ENCODE measurements around the gene IKZF2.

Gene IKZF2

DNA sequence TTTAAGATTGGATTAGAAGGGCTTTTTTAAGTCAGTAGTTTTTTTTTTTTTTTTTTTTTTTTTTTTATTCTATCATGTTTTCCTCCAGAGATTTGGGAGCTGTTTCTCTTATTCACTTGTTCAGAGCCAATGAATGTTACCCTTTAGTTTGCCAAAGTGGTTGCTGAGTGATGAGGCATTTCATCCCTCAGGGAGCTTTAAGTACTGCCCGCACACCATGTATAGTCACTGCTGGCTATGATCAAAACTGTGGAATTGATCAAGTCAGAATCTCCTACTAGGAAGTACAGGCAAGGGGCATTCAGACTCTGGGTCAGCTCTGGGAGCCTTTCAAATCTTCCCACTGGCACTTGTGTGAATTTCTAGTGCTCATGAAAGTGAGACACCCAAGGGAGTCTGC lies 201.6 kb downstream of the IKZF2 start:
- no peak overlapping the region for H3K4me3 ChIP-seq
- TF ChIP-seq, protein P1, sequence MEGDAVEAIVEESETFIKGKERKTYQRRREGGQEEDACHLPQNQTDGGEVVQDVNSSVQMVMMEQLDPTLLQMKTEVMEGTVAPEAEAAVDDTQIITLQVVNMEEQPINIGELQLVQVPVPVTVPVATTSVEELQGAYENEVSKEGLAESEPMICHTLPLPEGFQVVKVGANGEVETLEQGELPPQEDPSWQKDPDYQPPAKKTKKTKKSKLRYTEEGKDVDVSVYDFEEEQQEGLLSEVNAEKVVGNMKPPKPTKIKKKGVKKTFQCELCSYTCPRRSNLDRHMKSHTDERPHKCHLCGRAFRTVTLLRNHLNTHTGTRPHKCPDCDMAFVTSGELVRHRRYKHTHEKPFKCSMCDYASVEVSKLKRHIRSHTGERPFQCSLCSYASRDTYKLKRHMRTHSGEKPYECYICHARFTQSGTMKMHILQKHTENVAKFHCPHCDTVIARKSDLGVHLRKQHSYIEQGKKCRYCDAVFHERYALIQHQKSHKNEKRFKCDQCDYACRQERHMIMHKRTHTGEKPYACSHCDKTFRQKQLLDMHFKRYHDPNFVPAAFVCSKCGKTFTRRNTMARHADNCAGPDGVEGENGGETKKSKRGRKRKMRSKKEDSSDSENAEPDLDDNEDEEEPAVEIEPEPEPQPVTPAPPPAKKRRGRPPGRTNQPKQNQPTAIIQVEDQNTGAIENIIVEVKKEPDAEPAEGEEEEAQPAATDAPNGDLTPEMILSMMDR (IDR thresholded peaks at IDR 0.05), result no peak
- intact Hi-C loops (cut with DNase I; ENCODE audit: low total_unique reads), result no loop called here
- peaks cover 0 to 3% (median 0%) of the 10 kb centered on the region in 4 donors for H3K4me1 ChIP-seq
- H3K27me3 ChIP-seq, result no peaks in the 10 kb centered on the region
- no peak for DNase-seq
- peak overlapping the region in 1 of 2 donors; percentile 8 for H3K27ac ChIP-seq
- H3K36me3 ChIP-seq, result no peaks in the 10 kb centered on the region
- H3K9me3 ChIP-seq, result no peaks in the 10 kb centered on the region

Data from tibial artery (tissue), 4 donors.